Left renal pelvis (tissue), 4 donors: ENCODE data around the gene TPST2. TPM values are rescaled to one million over a fixed set of nuclear protein-coding genes. Genes with fewer than 3 reads are reported as not detected.
A peak's percentile ranks its signal among the peaks of the same experiment; 100 is the strongest.
"Not testable (repeated sequence)": the region's sequence is repeated elsewhere in the genome, so short reads cannot be mapped to it uniquely, and the experiment has no call there.

ENCODE experiments used
- DNase-seq, 4 donors: peaks; one replicate each; pipeline ENCODE4 v3.0.0-alpha.2; 2013; ENCODE audit warnings: low read depth in 4 of 4, low spot score in 3 of 4
- polyA plus RNA-seq, 4 donors: library from polyadenylated mRNA; unstranded; fragments of 120-200 nt; gene quantifications; one replicate each; pipeline ENCODE4 v1.2.1, GENCODE V29; 2013; ENCODE audit not compliant: insufficient read length in 4 of 4

TPST2 gene
- polyA plus RNA-seq, 4 donors = 11.8 to 28.0 (median 25.7) TPM

- no peak for DNase-seq
These were observed 53.2 kb downstream of the TPST2 start for GRCh38 chr22:26536762-26537134.

DNA sequence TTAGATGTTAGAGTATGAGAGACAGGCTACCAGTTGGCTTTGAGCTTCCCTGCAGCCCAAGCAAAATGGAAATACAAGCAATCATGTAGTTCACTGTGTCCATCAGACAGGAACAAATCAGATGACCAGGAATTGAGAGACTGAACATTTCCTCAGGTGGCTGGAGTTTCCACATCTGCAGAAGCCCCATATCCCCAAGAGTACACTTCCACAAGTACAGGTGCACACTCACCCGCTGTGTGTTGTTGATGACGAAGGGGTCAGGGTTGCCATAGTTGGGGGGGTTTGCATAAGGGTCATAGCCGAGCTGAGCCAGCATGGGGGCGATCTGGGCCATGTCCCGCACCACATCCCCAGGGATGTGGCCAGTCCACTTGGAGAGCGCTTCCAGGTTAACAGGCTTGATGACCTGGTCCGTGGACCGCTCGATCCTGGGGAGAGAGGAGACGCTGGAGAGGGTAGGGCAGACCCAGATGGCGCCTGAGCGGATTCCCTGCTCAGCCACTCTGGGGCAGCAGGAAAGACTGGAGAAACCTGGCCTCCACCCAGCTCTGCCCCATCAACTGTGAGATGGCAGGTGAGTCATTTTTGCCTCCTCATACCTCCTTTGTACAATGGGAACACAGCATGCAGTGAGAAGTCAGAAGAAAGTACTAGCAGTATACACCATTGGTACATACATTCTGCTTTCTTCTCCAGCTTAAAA lies 53.7 kb downstream of the TPST2 start:
- no peak for DNase-seq

DNA sequence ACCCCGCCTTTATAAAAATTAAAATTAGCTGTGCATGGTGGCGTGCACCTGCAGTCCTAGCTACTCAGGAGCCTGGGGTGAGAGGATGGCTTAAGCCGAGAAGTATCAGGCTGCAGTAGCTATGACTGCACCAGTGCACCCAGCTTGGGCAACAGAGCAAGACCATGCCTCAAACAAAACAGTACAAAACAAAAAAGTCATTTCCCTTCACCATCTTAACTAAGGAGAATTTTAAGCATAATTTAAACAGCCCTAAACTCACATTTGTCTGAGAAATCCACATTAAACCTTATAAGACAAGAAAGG lies 54.4 kb downstream of the TPST2 start:
- DNase-seq = no peak

GRCh38 chr22:26534874-26535602 lies 54.9 kb downstream of the TPST2 start:
- no peak for DNase-seq

GRCh38 chr22:26534171-26534855 lies 55.6 kb downstream of the TPST2 start:
- no peak for DNase-seq

DNA sequence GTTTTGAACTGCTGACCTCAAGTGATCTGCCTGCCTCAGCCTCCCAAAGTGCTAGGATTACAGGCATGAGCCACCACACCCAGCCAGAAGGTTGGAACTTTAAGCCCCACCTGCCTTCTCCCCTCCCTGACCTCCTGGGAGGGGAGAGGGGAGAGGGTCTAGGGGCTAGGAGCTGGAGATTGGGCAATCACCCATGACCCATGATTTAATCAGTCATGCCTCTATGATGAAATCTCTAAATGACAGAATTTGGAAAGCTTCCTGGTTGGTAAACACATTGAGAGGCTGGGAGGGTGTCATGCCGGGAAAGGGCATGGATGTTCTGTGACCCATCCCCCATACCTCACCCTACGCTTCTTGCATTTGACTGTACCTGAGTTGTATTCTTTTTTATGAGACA lies 60.6 kb downstream of the TPST2 start:
- no peak for DNase-seq

- not testable (repeated sequence) for DNase-seq
These were observed 61.4 kb downstream of the TPST2 start for GRCh38 chr22:26528518-26528917.

DNA sequence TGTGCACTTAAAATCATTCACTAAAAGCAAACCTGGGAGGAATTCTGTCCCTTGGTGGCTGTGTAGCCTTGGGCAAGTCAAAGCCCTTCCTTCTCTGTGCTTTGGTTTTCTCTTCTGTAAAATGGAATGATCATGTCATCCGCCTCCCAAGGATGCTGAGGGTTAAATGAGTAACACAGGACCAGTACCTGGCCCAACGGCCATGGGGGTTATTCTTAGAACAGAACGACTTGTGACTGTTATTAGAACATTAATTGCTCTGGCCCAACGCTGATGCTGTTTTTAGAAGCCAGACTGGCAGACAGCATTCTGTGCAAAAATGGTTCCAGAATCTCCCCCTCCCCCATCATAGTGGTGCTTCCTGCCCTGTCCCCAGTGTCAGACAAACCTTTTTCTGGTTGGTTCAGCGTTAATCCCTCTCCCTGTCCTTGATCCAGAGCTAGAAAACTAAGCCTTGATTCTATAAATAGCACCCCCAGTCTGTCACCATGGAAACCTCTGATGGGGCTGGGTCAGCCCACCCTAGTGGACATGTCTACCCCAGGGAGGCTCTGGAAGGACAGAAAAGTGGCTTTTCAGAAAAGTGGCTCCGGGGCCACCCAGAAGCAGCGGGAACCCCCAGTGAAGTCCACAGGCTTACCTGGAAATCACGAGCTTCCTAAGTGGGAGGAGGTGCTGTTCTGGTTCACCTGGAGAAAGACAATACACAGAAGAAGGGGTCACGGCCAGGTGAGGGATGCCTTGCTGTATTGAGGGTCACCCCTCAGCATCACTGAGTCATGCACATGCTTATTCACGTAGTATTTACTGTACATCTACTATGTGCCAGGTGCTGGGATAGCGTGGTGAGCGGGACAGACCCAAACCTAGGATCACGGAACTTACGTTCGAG lies 62.1 kb downstream of the TPST2 start:
- no peak for DNase-seq

DNA sequence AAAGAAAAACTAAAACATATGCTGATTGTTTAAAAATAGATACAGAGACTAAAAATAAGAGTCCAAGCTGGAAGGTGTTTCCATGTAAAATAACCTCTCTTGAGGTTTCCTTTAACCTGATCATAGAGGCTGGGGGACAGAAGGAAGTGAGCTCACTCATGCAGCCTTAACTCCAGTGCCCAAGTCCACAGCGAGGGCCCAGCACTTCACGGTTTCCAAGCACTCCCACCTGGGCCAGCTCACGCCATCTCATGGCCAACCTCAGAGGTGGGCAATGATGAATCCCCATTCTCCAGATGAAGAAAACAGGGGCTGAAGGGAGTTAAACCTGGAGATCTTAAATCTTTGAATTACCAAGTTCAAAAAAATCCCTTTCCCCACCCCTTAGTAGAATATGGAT lies 62.8 kb downstream of the TPST2 start:
- DNase-seq = no peak

DNA sequence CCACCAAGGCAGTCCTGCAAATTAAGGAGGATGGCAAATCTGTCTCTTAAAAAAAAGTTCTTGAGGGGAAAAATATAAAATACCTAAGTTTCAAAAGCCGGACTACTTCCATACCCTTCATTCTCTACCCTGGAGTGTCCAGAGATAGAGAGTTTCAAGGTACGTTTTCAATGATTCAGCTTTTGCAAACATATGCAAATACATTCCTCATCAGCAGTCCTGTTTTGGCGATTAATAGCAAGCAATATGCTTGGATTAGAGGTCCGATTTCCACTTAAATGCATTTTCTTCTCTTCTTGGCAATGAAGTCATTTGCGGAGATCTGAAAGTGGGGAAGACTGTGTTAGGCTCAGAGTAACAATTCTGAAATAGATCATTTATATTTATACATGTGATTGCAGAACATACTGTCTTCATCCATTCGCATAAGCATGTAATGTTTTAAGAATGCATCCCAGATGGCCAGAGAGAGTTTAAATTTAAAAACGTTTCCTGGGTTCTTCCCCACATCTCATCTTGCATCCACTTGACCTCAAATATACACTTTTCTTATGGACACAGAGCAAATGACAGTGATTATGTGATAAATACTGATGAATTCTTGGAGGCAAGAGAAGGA lies 63.9 kb downstream of the TPST2 start:
- DNase-seq = no peak

GRCh38 chr22:26524870-26525269 lies 65.1 kb downstream of the TPST2 start:
- DNase-seq = no peak

DNA sequence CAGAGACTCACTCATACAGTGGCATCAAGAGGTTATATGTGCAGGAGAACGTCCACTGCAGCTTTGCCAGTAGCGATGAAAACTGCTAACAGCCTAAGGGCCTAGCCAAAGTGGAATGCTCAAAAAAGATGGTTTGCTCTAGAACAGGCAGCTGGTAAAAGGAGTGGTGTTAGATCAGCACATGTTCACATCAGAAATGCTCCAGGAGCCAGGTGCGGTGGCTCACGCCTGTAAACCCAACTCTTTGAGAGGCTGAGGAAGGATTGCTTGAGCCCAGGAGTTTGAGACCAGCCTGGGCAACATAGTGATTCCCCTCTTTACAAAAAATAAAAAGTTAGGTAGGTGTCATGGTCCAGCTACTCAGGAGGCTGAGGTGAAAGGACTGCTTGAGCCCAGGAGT lies 67.3 kb downstream of the TPST2 start:
- DNase-seq = no peak

GRCh38 chr22:26522012-26522411 lies 67.9 kb downstream of the TPST2 start:
- DNase-seq = no peak

DNA sequence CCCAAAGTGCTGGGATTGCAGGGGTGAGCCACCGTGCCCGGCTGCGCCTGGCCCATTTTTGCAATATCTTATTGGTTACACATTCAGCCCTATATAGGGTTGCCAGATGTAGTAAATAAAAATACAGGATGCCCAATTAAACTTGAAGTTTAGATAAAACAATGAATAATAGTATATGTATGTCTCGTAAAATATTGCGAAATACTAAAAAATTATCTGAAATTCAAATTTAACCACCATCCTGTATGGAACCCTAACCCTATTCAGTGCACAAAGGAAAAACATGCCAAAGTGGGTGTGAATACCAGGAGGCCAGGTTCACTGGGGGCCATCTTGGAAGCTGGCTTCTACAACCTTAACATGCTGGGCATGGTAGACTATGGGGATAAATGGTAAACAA lies 72.5 kb downstream of the TPST2 start:
- DNase-seq = no peak

GRCh38 chr22:26516503-26516902 lies 73.4 kb downstream of the TPST2 start:
- no peak for DNase-seq

DNA sequence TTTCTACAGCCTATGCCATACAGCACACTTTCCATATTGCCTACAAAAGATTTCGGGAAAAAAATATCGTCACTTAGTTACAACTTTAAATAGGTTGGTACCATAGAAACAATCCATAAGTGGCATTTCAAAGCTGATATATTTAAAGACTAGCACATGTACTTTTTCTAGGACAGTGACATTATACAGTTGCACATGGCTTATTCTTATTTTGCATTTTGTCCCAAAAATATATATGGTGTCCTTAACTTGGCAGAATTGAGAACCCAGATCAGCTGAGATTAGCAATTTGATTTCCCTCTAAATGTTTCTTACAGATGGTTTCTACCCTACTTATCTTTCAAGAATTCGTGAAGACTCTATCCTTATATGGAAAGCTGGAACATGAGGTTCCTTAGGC lies 74.0 kb downstream of the TPST2 start:
- no peak for DNase-seq

DNA sequence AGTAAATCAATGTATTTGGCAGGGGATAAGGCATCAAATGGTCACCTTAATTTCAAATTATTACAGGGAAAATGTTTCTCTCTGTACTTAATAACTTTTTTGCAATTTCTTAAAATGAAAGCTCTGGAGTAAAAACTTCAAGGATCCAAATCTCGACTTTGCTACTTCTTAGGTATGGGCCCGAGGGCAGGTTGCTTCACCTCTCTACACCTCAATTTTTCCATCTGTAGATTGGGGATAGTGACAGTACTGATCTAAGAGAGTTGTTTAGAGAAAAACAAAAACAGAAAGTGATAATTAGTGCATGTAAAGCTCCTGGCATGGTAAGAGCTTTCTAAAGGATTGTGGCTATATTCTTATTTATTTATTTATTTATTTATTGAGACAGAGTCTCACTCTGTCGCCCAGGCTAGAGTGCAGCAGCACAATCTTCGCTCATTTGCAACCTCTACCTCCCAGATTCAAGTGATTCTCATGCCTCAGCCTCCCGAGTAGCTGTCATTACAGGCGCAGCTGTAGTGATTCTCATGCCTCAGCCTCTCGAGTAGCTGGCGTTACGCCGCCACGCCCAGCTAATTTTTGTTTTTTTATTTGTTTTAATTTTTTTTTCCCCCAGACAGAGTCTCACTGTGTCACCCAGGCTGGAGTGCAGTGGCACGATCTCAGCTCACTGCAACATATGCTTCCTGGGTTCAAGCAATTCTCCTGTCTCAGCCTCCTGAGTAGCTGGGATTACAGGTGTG lies 75.3 kb downstream of the TPST2 start:
- no peak for DNase-seq

GRCh38 chr22:26513838-26514237 lies 76.1 kb downstream of the TPST2 start:
- no peak for DNase-seq

DNA sequence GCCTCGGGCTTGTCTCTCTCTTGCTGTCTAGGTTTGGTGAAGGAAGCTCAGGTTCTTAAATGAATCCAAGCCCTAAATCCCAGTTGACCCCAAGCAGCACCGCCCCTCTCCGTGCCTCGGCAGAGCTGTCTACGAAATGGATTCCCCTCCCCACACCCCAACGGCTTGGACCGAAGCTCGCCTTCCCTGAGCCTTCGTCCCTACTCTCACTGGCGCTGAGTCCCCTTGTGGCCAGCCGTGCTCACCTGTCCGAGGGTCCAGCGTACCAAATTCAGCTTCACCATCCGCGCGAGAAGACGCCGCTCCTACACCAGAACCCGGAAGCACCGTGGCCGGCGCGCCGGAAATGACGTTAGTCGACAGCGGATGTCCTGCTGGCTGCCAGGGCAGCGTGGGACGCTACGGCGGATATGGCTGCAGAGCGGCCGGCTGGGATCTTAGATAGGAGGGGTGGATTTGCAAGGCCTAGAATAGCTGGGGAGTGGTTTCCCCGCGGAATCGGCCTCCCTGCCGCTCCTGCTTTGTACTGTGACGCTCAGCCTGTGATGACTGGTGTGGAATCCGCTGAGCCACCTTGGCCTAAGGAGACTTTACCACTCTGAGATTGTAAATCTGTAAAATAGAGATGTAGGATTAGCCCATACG lies 77.7 kb downstream of the TPST2 start, which contains the start of gene TFIP11:
Gene TFIP11, minus strand, starts transcription at position 325 of the 645 bp plus-strand sequence. CDS start 2,201 bp downstream, outside the sequence.
- peak; percentile 74 to 86 (median 81) for DNase-seq
